OCI-LY1 (cell line): ENCODE measurements around the gene PLPP7.
A peak's percentile ranks its signal among the peaks of the same experiment; 100 is the strongest.

Experiments
- H2AFZ ChIP-seq: fragments of 200-600 bp; sonication (generic), shearing (Covaris generic); 2 replicates; pipeline ENCODE4 v1.6.0; 2014; ENCODE audit warnings: antibody characterized with exemption, mild to moderate bottlenecking, low read length
- H3F3A ChIP-seq: fragments of 200-600 bp; sonication (generic), shearing (Covaris generic); 2 replicates; pipeline ENCODE4 v1.6.0; 2014; ENCODE audit warnings: mild to moderate bottlenecking, antibody characterized with exemption, low read length, moderate library complexity; ENCODE audit not compliant: insufficient read depth
- H3K27ac ChIP-seq: fragments of 200-600 bp; sonication (generic); 2 replicates; pipeline ENCODE4 v1.5.1; 2014; ENCODE audit warnings: low read length, mixed run types, mild to moderate bottlenecking, low read depth; ENCODE audit not compliant: poor library complexity, severe bottlenecking
- H3K27me3 ChIP-seq: fragments of 200-600 bp; sonication (generic); 2 replicates; pipeline ENCODE4 v1.6.0; 2014; ENCODE audit warnings: antibody characterized with exemption, mild to moderate bottlenecking, low read length, moderate library complexity; ENCODE audit not compliant: insufficient read depth
- H3K36me3 ChIP-seq: fragments of 200-600 bp; sonication (generic); 2 replicates; pipeline ENCODE4 v1.6.1; 2014; ENCODE audit warnings: mild to moderate bottlenecking, antibody characterized with exemption, low read length, moderate library complexity, mixed read lengths; ENCODE audit not compliant: insufficient read depth
- H3K4me1 ChIP-seq: fragments of 200-600 bp; sonication (generic); 2 replicates; pipeline ENCODE4 v1.5.1; 2014; ENCODE audit warnings: mild to moderate bottlenecking, low read length, moderate library complexity; ENCODE audit not compliant: insufficient read depth, severe bottlenecking
- H3K4me2 ChIP-seq: fragments of 200-600 bp; sonication (generic), shearing (Covaris generic); 2 replicates; pipeline ENCODE4 v1.6.1; 2014; ENCODE audit warnings: low read length
- H3K4me3 ChIP-seq: fragments of 200-600 bp; sonication (generic); 2 replicates; pipeline ENCODE4 v1.5.1; 2014; ENCODE audit warnings: low read length, low read depth, mild to moderate bottlenecking, mixed read lengths; ENCODE audit not compliant: poor library complexity, severe bottlenecking
- H3K79me2 ChIP-seq: fragments of 200-600 bp; shearing (Covaris generic); 2 replicates; pipeline ENCODE4 v1.6.1; 2016; ENCODE audit warnings: mixed run types, low read length, mixed read lengths; ENCODE audit not compliant: insufficient read depth
- H3K9ac ChIP-seq: fragments of 200-600 bp; sonication (generic), shearing (Covaris generic); 2 replicates; pipeline ENCODE4 v1.6.1; 2014; ENCODE audit warnings: mild to moderate bottlenecking, low read length, mixed read lengths
- H3K9me2 ChIP-seq: fragments of 200-600 bp; sonication (generic), shearing (Covaris generic); 2 replicates; pipeline ENCODE4 v1.6.1; 2014; ENCODE audit warnings: low read depth, mild to moderate bottlenecking, low read length, mixed read lengths
- H3K9me3 ChIP-seq: fragments of 200-600 bp; shearing (Covaris generic); 2 replicates; pipeline ENCODE4 v1.6.1; 2014; ENCODE audit warnings: low read length, mixed read lengths
- H4K20me1 ChIP-seq: fragments of 200-600 bp; sonication (generic), shearing (Covaris generic); 2 replicates; pipeline ENCODE4 v1.6.0; 2016; ENCODE audit warnings: mild to moderate bottlenecking, low read length; ENCODE audit not compliant: insufficient read depth
- EZH2 ChIP-seq: fragments of 200-600 bp; sonication (generic), shearing (Covaris generic); IDR thresholded peaks from 2 replicates; pipeline ENCODE4 v1.8.0; 2017; ENCODE audit warnings: borderline replicate concordance, mixed run types, mild to moderate bottlenecking, antibody characterized with exemption, low read length, moderate library complexity, mixed read lengths
- TF ChIP-seq, protein P1 (sequence below): fragments of 200-600 bp; sonication (generic), shearing (Covaris generic); IDR thresholded peaks from 2 replicates; pipeline ENCODE4 v1.5.1; 2017; ENCODE audit warnings: mild to moderate bottlenecking, antibody characterized with exemption, low read length, moderate library complexity, mixed read lengths

Gene PLPP7

DNA sequence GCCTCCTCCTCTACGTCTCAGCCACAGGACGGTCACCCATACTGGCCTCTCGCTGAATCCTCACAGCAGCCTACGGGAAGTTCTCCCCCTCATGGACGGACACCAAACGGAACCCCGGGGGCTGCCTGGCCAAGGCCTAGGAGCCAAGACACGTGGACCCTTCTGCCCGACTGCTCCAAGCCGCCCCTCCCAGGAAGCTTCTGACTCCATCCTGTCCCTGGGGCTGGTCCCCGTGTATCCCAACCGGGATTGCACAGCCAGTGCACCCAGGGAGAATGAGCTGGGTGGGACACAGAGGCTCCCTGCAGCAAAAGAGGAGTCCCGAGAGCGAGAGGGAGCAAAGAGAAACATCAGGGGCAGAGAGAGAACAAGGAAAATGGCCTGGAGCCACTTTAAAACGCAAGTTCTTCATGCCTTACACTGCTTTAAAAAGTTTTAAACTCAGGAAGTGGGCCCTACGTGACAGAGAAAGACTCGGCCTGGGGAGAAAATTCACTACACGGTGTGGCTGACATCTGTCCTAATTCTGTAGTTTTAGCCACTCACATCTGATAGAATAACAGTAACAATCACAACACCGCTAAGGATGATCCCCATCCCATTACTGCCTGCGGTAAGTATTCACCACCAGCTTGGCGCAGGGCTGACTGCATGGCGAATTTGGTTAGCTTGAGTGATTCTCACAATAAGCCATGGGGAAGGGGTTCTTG, 16.2 kb upstream of the PLPP7 start:
- no peaks in the 10 kb centered on the region for H3K27me3 ChIP-seq
- H2AFZ ChIP-seq = no peak overlapping the region
- no peak for TF ChIP-seq EZH2
- TF ChIP-seq, protein P1, sequence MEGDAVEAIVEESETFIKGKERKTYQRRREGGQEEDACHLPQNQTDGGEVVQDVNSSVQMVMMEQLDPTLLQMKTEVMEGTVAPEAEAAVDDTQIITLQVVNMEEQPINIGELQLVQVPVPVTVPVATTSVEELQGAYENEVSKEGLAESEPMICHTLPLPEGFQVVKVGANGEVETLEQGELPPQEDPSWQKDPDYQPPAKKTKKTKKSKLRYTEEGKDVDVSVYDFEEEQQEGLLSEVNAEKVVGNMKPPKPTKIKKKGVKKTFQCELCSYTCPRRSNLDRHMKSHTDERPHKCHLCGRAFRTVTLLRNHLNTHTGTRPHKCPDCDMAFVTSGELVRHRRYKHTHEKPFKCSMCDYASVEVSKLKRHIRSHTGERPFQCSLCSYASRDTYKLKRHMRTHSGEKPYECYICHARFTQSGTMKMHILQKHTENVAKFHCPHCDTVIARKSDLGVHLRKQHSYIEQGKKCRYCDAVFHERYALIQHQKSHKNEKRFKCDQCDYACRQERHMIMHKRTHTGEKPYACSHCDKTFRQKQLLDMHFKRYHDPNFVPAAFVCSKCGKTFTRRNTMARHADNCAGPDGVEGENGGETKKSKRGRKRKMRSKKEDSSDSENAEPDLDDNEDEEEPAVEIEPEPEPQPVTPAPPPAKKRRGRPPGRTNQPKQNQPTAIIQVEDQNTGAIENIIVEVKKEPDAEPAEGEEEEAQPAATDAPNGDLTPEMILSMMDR = no peak
- peak overlapping the region; percentile 69; the same call in 1 of the 2 replicates for H3K9ac ChIP-seq
- peak overlapping the region; percentile 53 for H3K4me2 ChIP-seq
- H3K4me1 ChIP-seq = peaks cover 77% of the 10 kb centered on the region
- H3K27ac ChIP-seq = peak overlapping the region; percentile 64
- H4K20me1 ChIP-seq = no peaks in the 10 kb centered on the region
- no peaks in the 10 kb centered on the region for H3K36me3 ChIP-seq
- H3K79me2 ChIP-seq = 0 out of 2 replicates have a peak, but pooled peaks cover 5% of the 10 kb centered on the region
- H3K4me3 ChIP-seq = peak overlapping the region; percentile 65
- H3K9me3 ChIP-seq = no peaks in the 10 kb centered on the region
- no peaks in the 10 kb centered on the region for H3K9me2 ChIP-seq
- no peaks in the 10 kb centered on the region for H3F3A ChIP-seq

DNA sequence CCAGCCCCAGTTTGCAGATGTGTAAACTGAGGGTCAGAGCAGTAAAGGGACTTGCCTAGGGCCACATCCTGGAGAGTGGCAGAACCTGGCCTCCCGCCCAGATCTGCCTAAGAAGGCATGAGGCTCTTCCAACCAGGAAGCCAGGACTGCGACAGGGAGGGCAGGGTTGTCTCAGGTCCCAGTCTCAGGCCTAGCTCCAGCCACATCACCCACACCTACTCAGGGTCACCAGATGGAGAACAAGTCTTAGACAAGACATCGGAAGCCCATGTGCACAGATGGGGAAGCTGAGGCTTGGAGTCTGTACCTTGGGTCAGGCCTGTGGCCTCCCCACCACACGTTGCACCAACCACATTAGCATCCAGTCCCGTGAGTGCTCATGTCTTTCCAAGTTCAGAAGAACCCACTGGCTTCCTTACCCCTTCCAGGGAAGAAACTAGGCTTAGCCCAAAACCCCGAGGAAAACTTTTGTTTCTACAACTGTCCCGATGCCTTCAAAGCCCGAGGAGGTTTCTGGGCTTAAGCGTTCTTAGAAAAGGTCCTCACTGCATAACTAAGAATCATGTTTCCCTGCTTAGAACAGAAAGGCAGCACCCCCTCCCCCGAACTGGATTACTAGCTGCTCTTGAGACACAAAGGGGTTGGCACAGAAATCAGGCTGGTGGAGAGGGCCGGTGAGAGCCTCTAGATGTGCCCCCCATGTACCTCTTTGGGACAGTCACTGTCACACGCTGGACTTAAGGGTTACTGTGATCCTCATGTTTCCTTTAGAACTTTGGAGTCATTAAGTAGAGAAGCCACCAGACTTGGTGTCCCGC, 15.5 kb upstream of the PLPP7 start:
- H3K9me3 ChIP-seq = no peaks in the 10 kb centered on the region
- no peaks in the 10 kb centered on the region; the same call in 1 of the 2 replicates for H3K27me3 ChIP-seq
- no peaks in the 10 kb centered on the region for H3K36me3 ChIP-seq
- no peaks in the 10 kb centered on the region; the same call in 1 of the 2 replicates for H3F3A ChIP-seq
- peak overlapping the region; percentile 65 for H3K4me3 ChIP-seq
- 0 out of 2 replicates have a peak, but pooled peaks cover 5% of the 10 kb centered on the region for H3K79me2 ChIP-seq
- TF ChIP-seq EZH2 = no peak
- TF ChIP-seq, protein P1 = no peak
- H3K4me2 ChIP-seq = peak overlapping the region; percentile 53
- H3K9me2 ChIP-seq = no peaks in the 10 kb centered on the region
- peak overlapping the region; percentile 69 for H3K9ac ChIP-seq
- H2AFZ ChIP-seq = no peak overlapping the region
- no peaks in the 10 kb centered on the region for H4K20me1 ChIP-seq
- peaks cover 72% of the 10 kb centered on the region for H3K4me1 ChIP-seq
- H3K27ac ChIP-seq = peak overlapping the region; percentile 64

DNA sequence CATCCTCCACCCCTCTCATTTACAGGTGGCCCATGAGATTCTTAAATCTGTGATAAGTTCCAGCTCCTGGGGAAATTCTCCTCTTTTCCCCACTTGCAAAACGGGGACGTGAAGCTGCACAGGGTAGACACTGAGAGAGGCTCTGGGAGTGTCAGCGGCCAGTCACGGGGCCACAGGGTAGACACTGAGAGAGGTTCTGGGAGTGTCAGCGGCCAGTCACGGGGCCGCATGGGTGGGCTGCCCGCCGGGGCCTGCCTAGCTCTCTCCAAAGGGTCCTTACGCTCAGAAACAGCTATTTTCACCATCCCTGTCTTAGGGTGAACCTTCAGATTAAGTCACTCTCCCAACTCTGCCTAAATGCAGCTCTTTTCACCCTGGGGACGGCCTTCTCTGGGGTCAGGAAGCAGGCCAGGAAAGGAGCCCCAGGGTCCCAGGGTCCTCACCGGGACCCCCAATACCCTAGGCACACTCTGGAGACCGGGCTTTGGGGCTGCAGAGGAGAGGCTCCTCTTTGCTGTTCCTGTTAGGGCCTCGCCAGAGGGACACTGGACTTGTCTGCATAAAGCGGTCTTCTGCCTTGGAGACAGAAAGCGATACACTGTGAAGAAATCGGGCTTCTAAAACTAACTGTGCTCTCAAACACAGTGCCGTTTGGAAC, 14.7 kb upstream of the PLPP7 start:
- no peaks in the 10 kb centered on the region for H4K20me1 ChIP-seq
- peak overlapping the region; percentile 64 for H3K27ac ChIP-seq
- H3K9me2 ChIP-seq = no peaks in the 10 kb centered on the region
- H3F3A ChIP-seq = no peaks in the 10 kb centered on the region; the same call in 1 of the 2 replicates
- H3K4me3 ChIP-seq = peak overlapping the region; percentile 65
- no peaks in the 10 kb centered on the region; the same call in 1 of the 2 replicates for H3K27me3 ChIP-seq
- H2AFZ ChIP-seq = no peak overlapping the region
- no peaks in the 10 kb centered on the region for H3K36me3 ChIP-seq
- peaks cover 64% of the 10 kb centered on the region for H3K4me1 ChIP-seq
- H3K9me3 ChIP-seq = no peaks in the 10 kb centered on the region
- H3K79me2 ChIP-seq = 0 out of 2 replicates have a peak, but pooled peaks cover 5% of the 10 kb centered on the region
- TF ChIP-seq, protein P1 = no peak
- no peak for TF ChIP-seq EZH2
- H3K4me2 ChIP-seq = peak overlapping the region; percentile 53
- peak overlapping the region; percentile 69 for H3K9ac ChIP-seq
